Heart left ventricle (tissue), 13 donors: ENCODE results near the gene RAB1B.

Source experiments
- POLR2A ChIP-seq, 2 donors: fragments of 450-650 bp; IDR thresholded peaks; one replicate each; pipeline ENCODE4 v1.6.1; 2017; ENCODE audit warnings: antibody characterized with exemption in 2 of 2, mild to moderate bottlenecking in 2 of 2, moderate library complexity in 2 of 2
- TF ChIP-seq, protein P1 (sequence below), 12 donors: fragments of 200-600 bp; sonication (generic) in 4 of 12; IDR thresholded peaks; one replicate each; pipeline versions ENCODE4 v1.5.0 to v1.8.0; 2018 to 2022; ENCODE audit warnings: antibody characterized with exemption in 12 of 12, mild to moderate bottlenecking in 5 of 12
- donor health status: ischemic (EF 13 %, LVEDD 7.1; RV severe dilation, severe dysfunction).
- donor health status: DM: no; HTN: yes; CAD: no.
- donor health status: DM: no; HTN: no; CAD: no.
- donor health status: ischemic (EF 25% LVEDD 6.9; RV normal size, moderate dysfunction).
- donor health status: ischemic (EF 25% LVEDD 5.7; RV mildly dilated, moderate dysfunction).
- donor health status: ischemic (EF 35%, LVEDD 5.7; RV mildly dilated, moderate dysfunction).
- donor health status: nonischemic (EF 11% LVEDD 7.7; RV severe dilation, severe dysfunction).
- donor health status: DM: yes; HTN: yes; CAD: no.
- donor health status: PGD.
- donor health status: ischemic (EF 29% LVEDD 5.4; RV normal size, mild dysfunction).
- donor health status: nonischemic (EF 23%, LVEDD 6.1; RV moderate dilation, normal function).

GRCh38 chr11:66264914-66265313 is 3.5 kb upstream of the RAB1B start:
- TF ChIP-seq POLR2A (IDR thresholded peaks at IDR 0.05), result no peak
- TF ChIP-seq, protein P1, sequence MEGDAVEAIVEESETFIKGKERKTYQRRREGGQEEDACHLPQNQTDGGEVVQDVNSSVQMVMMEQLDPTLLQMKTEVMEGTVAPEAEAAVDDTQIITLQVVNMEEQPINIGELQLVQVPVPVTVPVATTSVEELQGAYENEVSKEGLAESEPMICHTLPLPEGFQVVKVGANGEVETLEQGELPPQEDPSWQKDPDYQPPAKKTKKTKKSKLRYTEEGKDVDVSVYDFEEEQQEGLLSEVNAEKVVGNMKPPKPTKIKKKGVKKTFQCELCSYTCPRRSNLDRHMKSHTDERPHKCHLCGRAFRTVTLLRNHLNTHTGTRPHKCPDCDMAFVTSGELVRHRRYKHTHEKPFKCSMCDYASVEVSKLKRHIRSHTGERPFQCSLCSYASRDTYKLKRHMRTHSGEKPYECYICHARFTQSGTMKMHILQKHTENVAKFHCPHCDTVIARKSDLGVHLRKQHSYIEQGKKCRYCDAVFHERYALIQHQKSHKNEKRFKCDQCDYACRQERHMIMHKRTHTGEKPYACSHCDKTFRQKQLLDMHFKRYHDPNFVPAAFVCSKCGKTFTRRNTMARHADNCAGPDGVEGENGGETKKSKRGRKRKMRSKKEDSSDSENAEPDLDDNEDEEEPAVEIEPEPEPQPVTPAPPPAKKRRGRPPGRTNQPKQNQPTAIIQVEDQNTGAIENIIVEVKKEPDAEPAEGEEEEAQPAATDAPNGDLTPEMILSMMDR (IDR thresholded peaks at IDR 0.05), result peak in 3 of 12 donors; percentile 8 to 23 (median 11)
